Neutrophil (primary cell): ENCODE data around the gene CPN1.

Source experiments
- H3K27ac ChIP-seq: fragments of 200-600 bp; sonication (generic); 2 replicates; pipeline ENCODE4 v1.5.1; 2016; ENCODE audit warnings: mild to moderate bottlenecking, moderate library complexity
- H3K27me3 ChIP-seq: fragments of 200-600 bp; sonication (generic); 2 replicates; pipeline ENCODE4 v1.6.0; 2016; ENCODE audit warnings: mild to moderate bottlenecking
- H3K36me3 ChIP-seq: fragments of 200-600 bp; sonication (generic); 2 replicates; pipeline ENCODE4 v1.5.1; 2017
- H3K4me1 ChIP-seq, 2 experiments: fragments of 200-600 bp in 1 of 2; sonication (generic) in 1 of 2; 1 replicate in 1 of 2; 2 replicates in 1 of 2; pipeline versions ENCODE4 v1.5.1 to v1.6.1; 2013 to 2016; ENCODE audit warnings: low read depth in 1 of 2, low read length in 1 of 2, mild to moderate bottlenecking in 1 of 2, moderate library complexity in 1 of 2; ENCODE audit not compliant: control insufficient read depth in 1 of 2, insufficient read depth in 1 of 2
- H3K4me3 ChIP-seq, 2 experiments: fragments of 200-600 bp in 1 of 2; sonication (generic) in 1 of 2; 1 replicate in 1 of 2; 2 replicates in 1 of 2; pipeline ENCODE4 v1.5.1; 2013 to 2016; ENCODE audit warnings: low read depth in 1 of 2, low read length in 1 of 2, mild to moderate bottlenecking in 1 of 2, moderate library complexity in 1 of 2
- H3K9me3 ChIP-seq: fragments of 200-600 bp; sonication (generic); 2 replicates; pipeline ENCODE4 v1.5.1; 2016
- CTCF ChIP-seq: fragments of 200-600 bp; sonication (generic); IDR thresholded peaks from 2 replicates; pipeline ENCODE4 v1.5.1; 2016; ENCODE audit warnings: antibody characterized with exemption

The CPN1 gene

GRCh38 chr10:100075426-100076220, 6.0 kb downstream of the CPN1 start:
- Histone ChIP-seq H3K4me1 (no peaks in the 10 kb centered on the region), H3K4me3 (no peak overlapping the region), H3K9me3 (no peaks in the 10 kb centered on the region), H3K36me3 (no peaks in the 10 kb centered on the region), H3K27me3 (peaks cover 2% of the 10 kb centered on the region), H3K27ac (no peak overlapping the region)
- no peak for TF ChIP-seq CTCF

- TF ChIP-seq CTCF = no peak
- Histone ChIP-seq H3K9me3 (no peaks in the 10 kb centered on the region), H3K27ac (no peak overlapping the region), H3K4me1 (no peaks in the 10 kb centered on the region), H3K36me3 (no peaks in the 10 kb centered on the region), H3K27me3 (no peaks in the 10 kb centered on the region), H3K4me3 (no peak overlapping the region)
Measured at GRCh38 chr10:100072514-100072913, 9.2 kb downstream of the CPN1 start.

- no peak for TF ChIP-seq CTCF
- Histone ChIP-seq H3K4me1 (no peaks in the 10 kb centered on the region), H3K4me3 (no peak overlapping the region)
Measured at GRCh38 chr10:100071529-100071928, 10.1 kb downstream of the CPN1 start.

GRCh38 chr10:100067466-100067865, 14.2 kb downstream of the CPN1 start:
- Histone ChIP-seq H3K9me3 (no peaks in the 10 kb centered on the region), H3K4me1 (no peaks in the 10 kb centered on the region), H3K27me3 (peaks cover 30% of the 10 kb centered on the region), H3K4me3 (no peak overlapping the region), H3K27ac (no peak overlapping the region), H3K36me3 (no peaks in the 10 kb centered on the region)
- no peak for TF ChIP-seq CTCF

More at GRCh38 chr10:100071529-100071928, 10.1 kb downstream of the CPN1 start:
- no peak overlapping the region for H3K27ac ChIP-seq
- H3K36me3 ChIP-seq = no peaks in the 10 kb centered on the region
- peaks cover 3% of the 10 kb centered on the region for H3K27me3 ChIP-seq
- H3K9me3 ChIP-seq = no peaks in the 10 kb centered on the region

GRCh38 chr10:100065084-100065660, 16.5 kb downstream of the CPN1 start:
- H3K27me3 ChIP-seq = peaks cover 30% of the 10 kb centered on the region
- no peak overlapping the region for H3K4me3 ChIP-seq
- no peak for TF ChIP-seq CTCF

More at GRCh38 chr10:100065084-100065660, 16.5 kb downstream of the CPN1 start:
- no peaks in the 10 kb centered on the region for H3K9me3 ChIP-seq
- no peak overlapping the region for H3K27ac ChIP-seq
- H3K4me1 ChIP-seq = no peaks in the 10 kb centered on the region
- no peaks in the 10 kb centered on the region for H3K36me3 ChIP-seq
